K562 (cell line): ENCODE measurements around the gene CDH12.

Source experiments
- FOXA1 ChIP-seq: fragments of 450-650 bp; IDR thresholded peaks from 2 replicates; pipeline ENCODE4 v1.6.1; 2016; ENCODE audit warnings: mild to moderate bottlenecking, borderline replicate concordance
- IRF2 ChIP-seq: sonication (generic); formaldehyde crosslinking; IDR thresholded peaks from 2 replicates; pipeline ENCODE4 v1.8.1; 2022; ENCODE audit warnings: mild to moderate bottlenecking, missing genetic modification reagents
- POLR2A ChIP-seq: fragments of 450-650 bp; conservative IDR thresholded peaks from 2 replicates; pipeline ENCODE4 v1.6.1; 2016
- PRDM10 ChIP-seq: fragments of 450-650 bp; IDR thresholded peaks from 2 replicates; pipeline ENCODE4 v1.6.1; 2018; ENCODE audit not compliant: partially characterized antibody
- ZNF347 ChIP-seq: fragments of 450-650 bp; formaldehyde crosslinking; IDR thresholded peaks from 2 replicates; pipeline ENCODE4 v1.4.0; 2020; ENCODE audit warnings: low read depth, mild to moderate bottlenecking, moderate library complexity
- ZNF668 ChIP-seq: fragments of 250-450 bp; sonication (Bioruptor Pico); IDR thresholded peaks from 2 replicates; pipeline ENCODE4 v1.8.0; 2022; ENCODE audit warnings: mild to moderate bottlenecking, inconsistent platforms
- TF ChIP-seq, protein P1 (sequence below), 3 experiments: IDR thresholded peaks in 2 of 3; conservative IDR thresholded peaks in 1 of 3; 2 replicates each; pipeline ENCODE4 v1.5.1; 2011 to 2012; ENCODE audit warnings: low read length in 3 of 3, mild to moderate bottlenecking in 3 of 3, control low read depth in 2 of 3, improper control_type of control experiment in 1 of 3, inconsistent platforms in 1 of 3, low read depth in 1 of 3, mixed read lengths in 1 of 3, moderate library complexity in 1 of 3; ENCODE audit not compliant: insufficient read depth in 2 of 3

- TF ChIP-seq FOXA1 (no peak), ZNF668 (CRISPR knock-in tag) (no peak), ZNF347 (CRISPR knock-in tag) (no peak), PRDM10 (no peak), POLR2A (no peak), IRF2 (CRISPR knock-in tag) (no peak)
- TF ChIP-seq, protein P1, sequence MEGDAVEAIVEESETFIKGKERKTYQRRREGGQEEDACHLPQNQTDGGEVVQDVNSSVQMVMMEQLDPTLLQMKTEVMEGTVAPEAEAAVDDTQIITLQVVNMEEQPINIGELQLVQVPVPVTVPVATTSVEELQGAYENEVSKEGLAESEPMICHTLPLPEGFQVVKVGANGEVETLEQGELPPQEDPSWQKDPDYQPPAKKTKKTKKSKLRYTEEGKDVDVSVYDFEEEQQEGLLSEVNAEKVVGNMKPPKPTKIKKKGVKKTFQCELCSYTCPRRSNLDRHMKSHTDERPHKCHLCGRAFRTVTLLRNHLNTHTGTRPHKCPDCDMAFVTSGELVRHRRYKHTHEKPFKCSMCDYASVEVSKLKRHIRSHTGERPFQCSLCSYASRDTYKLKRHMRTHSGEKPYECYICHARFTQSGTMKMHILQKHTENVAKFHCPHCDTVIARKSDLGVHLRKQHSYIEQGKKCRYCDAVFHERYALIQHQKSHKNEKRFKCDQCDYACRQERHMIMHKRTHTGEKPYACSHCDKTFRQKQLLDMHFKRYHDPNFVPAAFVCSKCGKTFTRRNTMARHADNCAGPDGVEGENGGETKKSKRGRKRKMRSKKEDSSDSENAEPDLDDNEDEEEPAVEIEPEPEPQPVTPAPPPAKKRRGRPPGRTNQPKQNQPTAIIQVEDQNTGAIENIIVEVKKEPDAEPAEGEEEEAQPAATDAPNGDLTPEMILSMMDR (IDR thresholded peaks at IDR 0.05 in 2 of 3, conservative IDR thresholded peaks at IDR 0.05 in 1 of 3; ENCODE audit: insufficient read depth in 2 of 3, low read depth in 1 of 3, low read length in 3 of 3): no peak
Observed at GRCh38 chr5:22056601-22057000, 796.5 kb downstream of the CDH12 start.
